A549 (cell line): ENCODE results near the gene TSHB. TPM values are rescaled to one million over a fixed set of nuclear protein-coding genes. Genes with fewer than 3 reads are reported as not detected.

Source experiments
- ATAC-seq, 2 experiments: fragments of 200-7000 bp in 1 of 2; fragments of >200 bp in 1 of 2; cut with Nextera tagmentation in 1 of 2; cut with Tn5 transposase in 1 of 2; 3 replicates each; pipeline versions ENCODE4 v1.8.0 to v1.9.1; 2018 to 2020; ENCODE audit warnings: mild to moderate bottlenecking in 1 of 2, moderate library complexity in 1 of 2
- CTCF ChIA-PET: fragments of 300-600 bp; sonication (Branson Sonifier 250); formaldehyde crosslinking; extraction: SDS; loops from one replicate; lab custom pipeline; 2021; ENCODE audit warnings: antibody characterized with exemption, inconsistent platforms; lab: Yijun Ruan, JAX
- POLR2A ChIA-PET: fragments of 350-600 bp; formaldehyde crosslinking; extraction: SDS; loops from one replicate; lab custom pipeline; 2021; ENCODE audit warnings: antibody characterized with exemption, inconsistent platforms; lab: Yijun Ruan, JAX
- DNase-seq, 2 experiments: peaks; one replicate each; pipeline versions ENCODE4 v3.0.0 to v3.0.0-alpha.2; 2011 to 2016; ENCODE audit warnings: low read depth in 1 of 2, low spot score in 1 of 2
- FAIRE-seq: peaks from 2 replicates; lab custom pipeline; 2011; peaks lifted over from hg19 to GRCh38; lab: Jason Lieb, UNC
- H3K27ac ChIP-seq, 2 experiments: fragments of >200 bp; sonication (Bioruptor Twin); formaldehyde crosslinking; 3 replicates each; pipeline ENCODE4 v1.5.1; 2016 to 2017
- H3K4me1 ChIP-seq: fragments of >200 bp; sonication (Bioruptor Twin); formaldehyde crosslinking; 3 replicates; pipeline ENCODE4 v1.6.1; 2016
- H3K4me2 ChIP-seq: fragments of >200 bp; sonication (Bioruptor Twin); formaldehyde crosslinking; 3 replicates; pipeline ENCODE4 v1.6.1; 2016
- H3K4me3 ChIP-seq: fragments of >200 bp; sonication (Bioruptor Twin); formaldehyde crosslinking; 3 replicates; pipeline ENCODE4 v1.5.1; 2016
- H3K9me3 ChIP-seq: fragments of >200 bp; sonication (Bioruptor Twin); formaldehyde crosslinking; 3 replicates; pipeline ENCODE4 v1.6.1; 2016
- CBX8 ChIP-seq: fragments of 200-600 bp; sonication (generic); IDR thresholded peaks from 2 replicates; pipeline ENCODE4 v1.6.1; 2016
- CEBPB ChIP-seq, 2 experiments: fragments of >200 bp in 1 of 2; sonication (Bioruptor Twin) in 1 of 2; formaldehyde crosslinking in 1 of 2; IDR thresholded peaks; 2 replicates each; pipeline ENCODE4 v1.6.1; 2012 to 2016
- ELK1 ChIP-seq: fragments of 150-350 bp; IDR thresholded peaks from 2 replicates; pipeline ENCODE4 v1.6.1; 2014; ENCODE audit warnings: low read depth, mild to moderate bottlenecking, low read length
- ESRRA ChIP-seq: fragments of 150-350 bp; IDR thresholded peaks from 2 replicates; pipeline ENCODE4 v1.6.1; 2014; ENCODE audit warnings: mild to moderate bottlenecking, low read length, borderline replicate concordance
- FOXS1 ChIP-seq: fragments of 250-450 bp; sonication (Bioruptor Pico); IDR thresholded peaks from 2 replicates; pipeline ENCODE4 v1.5.0; 2020; ENCODE audit warnings: mild to moderate bottlenecking, moderate library complexity
- HDAC2 ChIP-seq: fragments of 200-600 bp; sonication (generic); IDR thresholded peaks from 2 replicates; pipeline ENCODE4 v1.6.1; 2016
- HOXB5 ChIP-seq: fragments of 250-450 bp; sonication (Bioruptor Pico); IDR thresholded peaks from 2 replicates; pipeline ENCODE4 v1.5.0; 2020; ENCODE audit warnings: mild to moderate bottlenecking, moderate library complexity
- NFE2L2 ChIP-seq: fragments of 150-350 bp; conservative IDR thresholded peaks from 2 replicates; pipeline ENCODE4 v1.6.1; 2014; ENCODE audit warnings: low read length
- POLR2AphosphoS2 ChIP-seq: conservative IDR thresholded peaks from 2 replicates; pipeline ENCODE4 v1.6.1; 2012; ENCODE audit warnings: low read length, improper control_type of control experiment, inconsistent platforms
- RFX5 ChIP-seq: fragments of 450-650 bp; IDR thresholded peaks from 2 replicates; pipeline ENCODE4 v1.7.1; 2014; ENCODE audit warnings: antibody characterized with exemption, mild to moderate bottlenecking, moderate library complexity
- SREBF2 ChIP-seq: fragments of 450-650 bp; IDR thresholded peaks from 2 replicates; pipeline ENCODE4 v1.6.1; 2014; ENCODE audit warnings: mild to moderate bottlenecking, moderate library complexity
- ZNF302 ChIP-seq: fragments of 250-450 bp; sonication (Bioruptor Pico); IDR thresholded peaks from 2 replicates; pipeline ENCODE4 v1.9.0; 2021; ENCODE audit warnings: inconsistent platforms, mild to moderate bottlenecking, moderate library complexity
- WGBS: methylation state at CpG from one replicate; pipeline ENCODE4 v1.1.6; 2017; ENCODE audit errors: missing lambda C conversion rate; 5-methylcytosine and 5-hydroxymethylcytosine counted together
- polyA plus RNA-seq, 4 experiments: library from polyadenylated mRNA; depleted of rRNA in 3 of 4; stranded (reverse); fragments of >200 nt; fragmentation: RNase III in 1 of 4; extraction: RNeasy Plus Mini Kit Qiagen cat#74134 plus additional on column Dnase treatment in 1 of 4; gene quantifications; 2 replicates in 3 of 4; 3 replicates in 1 of 4; pipeline ENCODE4 v1.2.3, GENCODE V29; 2011 to 2017
- TF ChIP-seq, protein P1 (sequence below): fragments of >200 bp; sonication (Bioruptor Twin); formaldehyde crosslinking; IDR thresholded peaks from 3 replicates; pipeline ENCODE4 v1.6.1; 2016
- TF ChIP-seq, protein P2 (sequence below): fragments of 200-600 bp; sonication (generic); IDR thresholded peaks from 2 replicates; pipeline ENCODE4 v1.6.1; 2016; ENCODE audit warnings: antibody characterized with exemption, mild to moderate bottlenecking, moderate library complexity
- TF ChIP-seq, protein P3 (sequence below): fragments of 250-450 bp; sonication (Bioruptor Pico); IDR thresholded peaks from 2 replicates; pipeline ENCODE4 v1.5.0; 2020; ENCODE audit warnings: low read depth, mild to moderate bottlenecking, moderate library complexity
- TF ChIP-seq, protein P4 (sequence below): fragments of >200 bp; sonication (Bioruptor Twin); formaldehyde crosslinking; IDR thresholded peaks from 2 replicates; pipeline ENCODE4 v1.6.1; 2016

The TSHB gene
- polyA plus RNA-seq, 2 of the 4 experiments (the other 2 are of a cell fraction) = not detected

DNA sequence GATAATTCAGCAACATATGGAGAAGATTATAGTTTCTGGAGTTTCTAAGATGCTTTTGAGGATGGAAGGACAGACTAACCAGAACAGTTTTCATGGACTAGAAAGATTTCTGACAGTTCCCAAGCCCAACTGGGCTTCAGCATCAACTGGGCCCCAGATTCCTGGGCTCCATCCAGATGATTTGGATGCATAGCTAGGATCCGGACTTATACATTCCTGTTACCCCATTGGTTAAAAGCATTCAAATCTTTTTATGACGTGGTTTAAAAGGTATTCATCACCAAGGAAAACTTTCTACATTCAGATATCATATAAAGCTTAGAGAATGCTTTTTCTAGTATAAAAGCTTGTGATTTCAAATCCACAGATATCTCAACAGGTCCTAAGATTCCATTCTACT, 29.7 kb downstream of the TSHB start:
- no peak for TF ChIP-seq CBX8
- TF ChIP-seq FOXS1 = no peak
- no peak for TF ChIP-seq CEBPB (IDR thresholded peaks at IDR 0.05)
- no peak for ATAC-seq
- no peak overlapping the region for H3K4me3 ChIP-seq
- H3K4me2 ChIP-seq = no peak overlapping the region
- ChIA-PET CTCF (no interaction called here), POLR2A (no interaction called here)
- no peak for DNase-seq
- FAIRE-seq = no peak
- H3K27ac ChIP-seq = no peak overlapping the region
- WGBS = 45% methylated on average over 2 of the region's 2 CpGs
- H3K9me3 ChIP-seq = no peaks in the 10 kb centered on the region
- no peaks in the 10 kb centered on the region for H3K4me1 ChIP-seq

DNA sequence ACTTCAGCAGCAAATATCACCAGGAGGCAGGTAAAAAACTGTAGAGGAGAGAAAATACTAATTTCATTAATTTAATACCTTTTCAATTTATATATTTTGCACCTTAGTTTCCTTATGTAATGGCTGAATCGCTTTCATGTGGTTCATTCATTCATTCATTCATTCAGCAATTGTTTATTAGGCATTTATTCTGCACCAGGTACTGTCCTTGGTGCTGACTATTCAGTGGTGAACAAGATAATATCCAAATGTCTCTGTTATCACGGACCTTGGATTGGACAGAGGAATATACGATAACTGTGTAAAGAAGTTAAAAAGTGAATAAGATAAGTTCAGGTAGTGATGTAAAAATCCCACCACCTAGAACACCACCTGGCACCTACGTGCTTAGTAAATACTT, 30.9 kb downstream of the TSHB start:
- Histone ChIP-seq H3K4me2 (no peak overlapping the region), H3K9me3 (no peaks in the 10 kb centered on the region), H3K4me3 (no peak overlapping the region), H3K4me1 (no peaks in the 10 kb centered on the region), H3K27ac (no peak overlapping the region)
- no peak for FAIRE-seq
- TF ChIP-seq, protein P1, sequence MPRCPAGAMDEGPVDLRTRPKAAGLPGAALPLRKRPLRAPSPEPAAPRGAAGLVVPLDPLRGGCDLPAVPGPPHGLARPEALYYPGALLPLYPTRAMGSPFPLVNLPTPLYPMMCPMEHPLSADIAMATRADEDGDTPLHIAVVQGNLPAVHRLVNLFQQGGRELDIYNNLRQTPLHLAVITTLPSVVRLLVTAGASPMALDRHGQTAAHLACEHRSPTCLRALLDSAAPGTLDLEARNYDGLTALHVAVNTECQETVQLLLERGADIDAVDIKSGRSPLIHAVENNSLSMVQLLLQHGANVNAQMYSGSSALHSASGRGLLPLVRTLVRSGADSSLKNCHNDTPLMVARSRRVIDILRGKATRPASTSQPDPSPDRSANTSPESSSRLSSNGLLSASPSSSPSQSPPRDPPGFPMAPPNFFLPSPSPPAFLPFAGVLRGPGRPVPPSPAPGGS = no peak
- TF ChIP-seq, protein P2, sequence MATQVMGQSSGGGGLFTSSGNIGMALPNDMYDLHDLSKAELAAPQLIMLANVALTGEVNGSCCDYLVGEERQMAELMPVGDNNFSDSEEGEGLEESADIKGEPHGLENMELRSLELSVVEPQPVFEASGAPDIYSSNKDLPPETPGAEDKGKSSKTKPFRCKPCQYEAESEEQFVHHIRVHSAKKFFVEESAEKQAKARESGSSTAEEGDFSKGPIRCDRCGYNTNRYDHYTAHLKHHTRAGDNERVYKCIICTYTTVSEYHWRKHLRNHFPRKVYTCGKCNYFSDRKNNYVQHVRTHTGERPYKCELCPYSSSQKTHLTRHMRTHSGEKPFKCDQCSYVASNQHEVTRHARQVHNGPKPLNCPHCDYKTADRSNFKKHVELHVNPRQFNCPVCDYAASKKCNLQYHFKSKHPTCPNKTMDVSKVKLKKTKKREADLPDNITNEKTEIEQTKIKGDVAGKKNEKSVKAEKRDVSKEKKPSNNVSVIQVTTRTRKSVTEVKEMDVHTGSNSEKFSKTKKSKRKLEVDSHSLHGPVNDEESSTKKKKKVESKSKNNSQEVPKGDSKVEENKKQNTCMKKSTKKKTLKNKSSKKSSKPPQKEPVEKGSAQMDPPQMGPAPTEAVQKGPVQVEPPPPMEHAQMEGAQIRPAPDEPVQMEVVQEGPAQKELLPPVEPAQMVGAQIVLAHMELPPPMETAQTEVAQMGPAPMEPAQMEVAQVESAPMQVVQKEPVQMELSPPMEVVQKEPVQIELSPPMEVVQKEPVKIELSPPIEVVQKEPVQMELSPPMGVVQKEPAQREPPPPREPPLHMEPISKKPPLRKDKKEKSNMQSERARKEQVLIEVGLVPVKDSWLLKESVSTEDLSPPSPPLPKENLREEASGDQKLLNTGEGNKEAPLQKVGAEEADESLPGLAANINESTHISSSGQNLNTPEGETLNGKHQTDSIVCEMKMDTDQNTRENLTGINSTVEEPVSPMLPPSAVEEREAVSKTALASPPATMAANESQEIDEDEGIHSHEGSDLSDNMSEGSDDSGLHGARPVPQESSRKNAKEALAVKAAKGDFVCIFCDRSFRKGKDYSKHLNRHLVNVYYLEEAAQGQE = peak; percentile 62; the same call in 1 of the 2 replicates
- no peak for TF ChIP-seq SREBF2
- 26% methylated on average over 4 of the region's 4 CpGs for WGBS
- ChIA-PET CTCF (no interaction called here), POLR2A (no interaction called here)
- no peak for DNase-seq
- no peak for ATAC-seq

GRCh38 chr1:115062542-115063004, 32.9 kb downstream of the TSHB start:
- H3K4me2 ChIP-seq = no peak overlapping the region
- POLR2A ChIA-PET = no interaction called here
- CTCF ChIA-PET = interaction anchor here (0.7 kb wide), 1 partner anchor 10 kb away, joined by 4 read pairs; no protein-coding TSS in a partner anchor
- DNase-seq (no peak), FAIRE-seq (no peak), ATAC-seq (no peak)
- TF ChIP-seq, protein P3, sequence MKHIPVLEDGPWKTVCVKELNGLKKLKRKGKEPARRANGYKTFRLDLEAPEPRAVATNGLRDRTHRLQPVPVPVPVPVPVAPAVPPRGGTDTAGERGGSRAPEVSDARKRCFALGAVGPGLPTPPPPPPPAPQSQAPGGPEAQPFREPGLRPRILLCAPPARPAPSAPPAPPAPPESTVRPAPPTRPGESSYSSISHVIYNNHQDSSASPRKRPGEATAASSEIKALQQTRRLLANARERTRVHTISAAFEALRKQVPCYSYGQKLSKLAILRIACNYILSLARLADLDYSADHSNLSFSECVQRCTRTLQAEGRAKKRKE (CRISPR knock-in tag) = no peak
- TF ChIP-seq ELK1 = no peak
- TF ChIP-seq ESRRA = no peak
- no peak for TF ChIP-seq RFX5
- no peak for TF ChIP-seq POLR2AphosphoS2
- no peak for TF ChIP-seq CEBPB (IDR thresholded peaks at IDR 0.05)
- TF ChIP-seq ZNF302 = no peak
- TF ChIP-seq, protein P4, sequence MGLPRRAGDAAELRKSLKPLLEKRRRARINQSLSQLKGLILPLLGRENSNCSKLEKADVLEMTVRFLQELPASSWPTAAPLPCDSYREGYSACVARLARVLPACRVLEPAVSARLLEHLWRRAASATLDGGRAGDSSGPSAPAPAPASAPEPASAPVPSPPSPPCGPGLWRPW = no peak
- no peak for TF ChIP-seq HDAC2
- TF ChIP-seq NFE2L2 = no peak
- no peak for TF ChIP-seq HOXB5 (CRISPR knock-in tag)
- no peak overlapping the region for H3K27ac ChIP-seq
- H3K4me1 ChIP-seq = no peaks in the 10 kb centered on the region
- H3K9me3 ChIP-seq = no peaks in the 10 kb centered on the region
- H3K4me3 ChIP-seq = no peak overlapping the region
- WGBS = 42% methylated on average over 6 of the region's 7 CpGs
